OCI-LY3 (cell line): Measurements from ENCODE around the gene GRID2.

Source experiments
- CTCF ChIP-seq: fragments of 200-600, 300-600 bp; sonication (generic); IDR thresholded peaks from 2 replicates; pipeline ENCODE4 v1.5.1; 2014; ENCODE audit warnings: antibody characterized with exemption, low read length, low read depth
- EZH2phosphoT487 ChIP-seq: fragments of 200-600 bp; shearing (Covaris generic); IDR thresholded peaks from 2 replicates; pipeline ENCODE4 v1.6.1; 2018; ENCODE audit warnings: antibody characterized with exemption, mixed run types, low read depth

GRCh38 chr4:92333016-92333415 lies 29.2 kb downstream of the GRID2 start:
- no peak for TF ChIP-seq EZH2phosphoT487
- no peak for TF ChIP-seq CTCF
